VCaP (cell line): ENCODE data around the gene COL5A1.

Experiments used
- H3K27ac ChIP-seq: fragments of 450-650 bp; 2 replicates; pipeline ENCODE4 v1.5.1; 2017
- TF ChIP-seq, protein P1 (sequence below): fragments of 450-650 bp; conservative IDR thresholded peaks from 2 replicates; pipeline ENCODE4 v1.5.1; 2017; ENCODE audit warnings: mild to moderate bottlenecking, moderate library complexity

Gene COL5A1

DNA sequence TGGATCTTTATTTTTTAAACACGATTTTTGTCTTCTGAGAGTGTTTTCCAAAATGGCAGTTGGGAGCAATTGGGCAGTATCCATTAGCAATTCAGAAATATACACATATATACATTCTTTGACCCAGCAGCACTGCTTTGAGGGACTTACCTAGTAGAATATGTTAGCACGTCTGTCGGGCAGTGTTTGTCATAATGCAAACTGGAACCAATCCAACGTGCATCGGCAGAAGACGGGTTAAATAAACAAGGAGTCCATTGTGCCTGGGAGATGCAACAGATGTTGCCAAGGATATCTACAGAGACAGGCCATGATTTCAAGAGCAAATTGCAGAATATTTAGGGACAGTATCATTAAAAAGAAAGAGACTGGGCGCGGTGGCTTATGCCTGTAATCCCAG, 107.0 kb downstream of the COL5A1 start:
- no peak overlapping the region for H3K27ac ChIP-seq
- TF ChIP-seq, protein P1, sequence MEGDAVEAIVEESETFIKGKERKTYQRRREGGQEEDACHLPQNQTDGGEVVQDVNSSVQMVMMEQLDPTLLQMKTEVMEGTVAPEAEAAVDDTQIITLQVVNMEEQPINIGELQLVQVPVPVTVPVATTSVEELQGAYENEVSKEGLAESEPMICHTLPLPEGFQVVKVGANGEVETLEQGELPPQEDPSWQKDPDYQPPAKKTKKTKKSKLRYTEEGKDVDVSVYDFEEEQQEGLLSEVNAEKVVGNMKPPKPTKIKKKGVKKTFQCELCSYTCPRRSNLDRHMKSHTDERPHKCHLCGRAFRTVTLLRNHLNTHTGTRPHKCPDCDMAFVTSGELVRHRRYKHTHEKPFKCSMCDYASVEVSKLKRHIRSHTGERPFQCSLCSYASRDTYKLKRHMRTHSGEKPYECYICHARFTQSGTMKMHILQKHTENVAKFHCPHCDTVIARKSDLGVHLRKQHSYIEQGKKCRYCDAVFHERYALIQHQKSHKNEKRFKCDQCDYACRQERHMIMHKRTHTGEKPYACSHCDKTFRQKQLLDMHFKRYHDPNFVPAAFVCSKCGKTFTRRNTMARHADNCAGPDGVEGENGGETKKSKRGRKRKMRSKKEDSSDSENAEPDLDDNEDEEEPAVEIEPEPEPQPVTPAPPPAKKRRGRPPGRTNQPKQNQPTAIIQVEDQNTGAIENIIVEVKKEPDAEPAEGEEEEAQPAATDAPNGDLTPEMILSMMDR, result no peak

DNA sequence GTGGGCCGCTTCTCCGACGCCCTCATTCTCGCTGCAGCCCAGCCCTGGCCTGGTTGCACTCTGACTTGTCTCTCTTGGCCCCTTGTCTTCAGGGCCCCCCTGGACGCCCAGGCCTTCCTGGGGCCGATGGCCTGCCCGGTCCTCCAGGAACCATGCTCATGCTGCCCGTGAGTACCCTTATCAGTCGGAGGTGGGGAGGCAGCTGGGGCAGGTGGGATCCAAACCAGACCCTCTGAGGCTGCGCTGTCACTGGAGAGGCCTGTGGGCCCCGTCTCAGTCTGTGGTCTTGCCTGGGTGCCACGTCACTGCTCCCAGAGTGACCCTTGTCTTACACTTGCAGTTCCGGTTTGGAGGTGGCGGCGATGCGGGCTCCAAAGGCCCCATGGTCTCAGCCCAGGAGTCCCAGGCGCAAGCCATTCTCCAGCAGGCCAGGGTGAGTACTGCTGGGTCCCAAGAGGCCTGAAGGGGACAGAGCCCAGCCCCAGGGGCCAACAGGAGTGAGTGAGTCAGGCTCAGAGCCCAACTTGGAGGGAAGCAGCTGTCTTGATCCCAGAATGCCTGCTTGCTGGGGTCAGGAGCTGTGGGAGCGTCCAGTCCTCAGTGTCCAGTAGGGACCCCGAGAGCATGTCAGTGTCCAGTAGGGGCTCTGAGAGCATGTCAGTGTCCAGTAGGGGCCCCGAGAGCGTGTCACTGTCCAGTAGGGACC, 109.0 kb downstream of the COL5A1 start:
- TF ChIP-seq, protein P1, result no peak
- no peak overlapping the region for H3K27ac ChIP-seq

DNA sequence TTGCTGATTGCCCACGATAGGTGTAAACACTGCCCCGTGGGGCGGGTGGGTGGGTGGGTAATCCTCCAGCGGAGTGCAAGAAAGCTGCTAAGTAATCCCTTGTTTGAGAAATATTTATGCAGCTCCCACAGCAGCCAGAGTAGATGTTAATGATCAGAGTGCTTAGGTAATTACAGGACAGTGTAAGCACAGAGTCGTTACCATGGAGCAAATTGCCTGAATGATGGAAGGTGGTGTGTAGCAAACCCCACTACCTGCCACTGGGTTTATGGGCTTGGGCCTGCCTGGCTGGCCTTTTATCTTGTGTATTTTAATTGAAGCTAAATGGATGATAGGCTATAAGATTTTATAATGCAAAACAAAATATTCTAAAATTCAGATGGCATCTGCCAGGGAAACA, 110.0 kb downstream of the COL5A1 start:
- H3K27ac ChIP-seq, result no peak overlapping the region
- TF ChIP-seq, protein P1, result no peak

DNA sequence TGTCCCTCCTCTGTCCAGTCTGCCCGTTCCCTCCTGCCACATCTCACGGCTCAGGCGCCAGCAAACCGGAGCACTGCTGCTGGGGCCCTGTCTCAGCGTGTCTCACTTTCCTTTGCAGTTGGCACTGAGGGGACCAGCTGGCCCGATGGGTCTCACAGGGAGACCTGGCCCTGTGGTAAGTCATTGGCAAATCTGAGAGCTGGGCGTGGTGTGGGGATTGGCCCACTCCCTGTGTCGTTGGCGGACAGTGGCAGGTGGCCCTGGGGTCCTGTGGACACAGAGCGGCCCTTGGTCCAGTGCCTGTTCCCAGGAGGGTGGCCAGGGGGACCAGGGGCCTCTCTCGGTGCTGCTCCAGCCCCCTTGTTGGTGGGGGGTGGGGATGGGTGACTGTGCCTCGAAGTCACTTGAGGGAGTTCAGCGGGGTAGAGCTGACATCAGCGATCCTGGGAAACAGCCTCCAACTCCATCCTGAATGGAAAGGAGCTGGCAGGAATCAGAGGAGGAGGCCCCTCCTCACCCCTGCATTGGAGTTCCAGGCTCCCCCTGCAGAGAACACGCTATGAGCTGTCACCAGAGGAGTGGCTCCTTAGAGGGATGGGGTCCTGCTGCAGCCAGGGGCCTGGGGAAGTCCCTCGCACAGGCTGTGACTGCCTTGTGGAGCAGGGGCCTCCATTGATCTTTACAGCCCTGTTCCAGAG, 111.0 kb downstream of the COL5A1 start:
- no peak overlapping the region for H3K27ac ChIP-seq
- TF ChIP-seq, protein P1, result no peak

DNA sequence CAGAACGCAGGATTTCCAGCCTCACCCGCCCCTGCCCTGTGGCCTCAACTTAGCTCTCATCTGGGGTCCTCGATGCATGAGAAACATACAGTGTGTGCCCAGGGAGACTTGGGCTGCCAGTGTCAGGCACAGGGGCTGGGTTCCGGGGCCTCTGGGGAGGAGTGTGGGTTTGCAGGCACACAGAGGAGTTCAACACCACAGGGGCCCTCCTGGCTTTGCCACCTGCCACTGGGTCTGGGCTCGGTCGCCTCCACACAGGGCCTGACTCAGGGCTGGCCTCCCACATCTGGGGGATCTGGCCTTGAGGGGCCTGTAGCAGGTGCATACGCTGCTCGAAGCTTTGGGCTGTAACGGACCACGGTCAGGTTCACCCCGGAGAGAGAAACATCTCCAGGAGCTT, 111.6 kb downstream of the COL5A1 start:
- H3K27ac ChIP-seq, result no peak overlapping the region
- TF ChIP-seq, protein P1, result no peak

DNA sequence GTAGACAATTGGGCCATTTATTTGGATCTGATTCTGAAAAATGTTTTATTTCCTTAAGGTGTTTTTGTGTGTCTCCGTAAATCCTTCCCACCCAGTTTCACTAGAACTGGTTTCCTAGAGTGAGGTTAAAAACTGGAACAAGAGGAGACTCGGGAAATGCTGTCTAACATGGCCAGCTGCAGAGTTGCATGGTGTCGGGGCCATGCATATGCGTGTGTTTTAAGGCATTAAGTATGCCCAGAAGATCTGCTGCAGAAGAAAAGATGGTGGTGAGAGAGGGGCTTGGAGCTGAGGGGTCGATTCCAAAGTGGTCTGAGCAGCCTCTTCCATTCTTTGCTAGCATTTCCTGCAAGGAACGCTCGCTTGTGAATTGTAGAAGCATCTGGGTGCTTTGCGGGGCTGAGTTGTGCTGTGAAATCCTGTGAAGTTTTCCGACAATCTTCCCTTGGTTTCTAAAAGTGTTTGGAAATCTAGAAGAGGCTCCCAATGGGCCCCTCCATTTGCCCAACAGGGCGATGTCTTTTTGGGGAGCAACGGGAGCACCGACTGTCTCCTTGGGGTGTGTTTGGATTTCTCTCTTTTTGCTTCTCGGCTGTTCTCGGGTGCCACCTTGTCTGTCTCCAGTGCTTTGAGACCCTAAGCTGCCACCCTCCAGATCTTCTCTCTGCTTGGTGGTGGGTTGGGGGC, 113.8 kb downstream of the COL5A1 start:
- TF ChIP-seq, protein P1, result no peak
- no peak overlapping the region for H3K27ac ChIP-seq

DNA sequence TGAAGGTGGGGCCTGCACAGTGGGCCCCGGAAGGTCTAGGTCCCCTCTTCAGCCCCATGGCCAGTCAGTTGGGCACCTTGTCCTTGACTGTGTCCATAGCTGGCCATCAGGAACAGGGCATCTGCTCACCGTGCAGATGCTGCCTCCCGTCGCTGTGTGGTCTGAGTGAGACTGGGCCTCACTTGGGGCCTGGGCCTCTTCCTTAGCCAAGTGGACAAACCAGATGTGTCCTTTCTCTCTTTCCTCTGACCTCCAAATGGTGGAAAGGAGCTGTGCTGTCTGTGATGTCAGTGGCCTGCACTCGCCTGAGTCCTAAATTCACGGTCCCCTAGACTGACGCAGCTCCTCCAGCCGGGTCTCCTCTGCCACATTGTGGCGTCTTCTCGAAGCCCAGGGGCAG, 114.5 kb downstream of the COL5A1 start:
- TF ChIP-seq, protein P1, result no peak
- no peak overlapping the region for H3K27ac ChIP-seq
